Measurements from ENCODE around the gene GTF3C1.

DNA sequence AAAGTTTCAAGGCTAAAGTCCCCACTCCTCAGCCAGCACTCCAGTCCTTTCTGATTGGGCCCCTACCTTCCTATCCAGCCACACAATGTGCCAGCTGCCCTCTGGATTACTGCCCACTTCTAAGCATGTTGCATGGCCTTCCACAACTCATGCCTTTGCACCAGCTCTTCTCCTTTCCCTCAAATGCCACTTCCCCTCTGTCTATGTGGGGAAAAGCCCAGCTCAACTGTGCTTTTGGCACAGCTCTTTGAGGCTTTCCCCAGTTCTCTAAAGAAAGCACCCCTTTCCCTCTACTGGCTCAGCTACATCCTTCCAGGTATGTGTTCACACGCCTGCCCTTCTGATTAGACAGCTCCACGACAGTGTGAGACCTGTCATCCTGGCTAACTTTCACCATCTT, 18.5 kb downstream of the GTF3C1 start:
- TF ChIP-seq CTCF (conservative IDR thresholded peaks at IDR 0.05) (no peak), ZFX (IDR thresholded peaks at IDR 0.05) (no peak)

All from C4-2B (cell line).